Activated CD4-positive, alpha-beta T cell treated with anti-CD3 and anti-CD28 coated beads for 36 hours (primary cell): ENCODE results near the gene HOXA10. TPM values are rescaled to one million over a fixed set of nuclear protein-coding genes. Genes with fewer than 3 reads are reported as not detected.

ENCODE experiments used
- ATAC-seq: fragments of 200-7000 bp; cut with Tn5 transposase; one replicate; pipeline ENCODE4 v1.10.0; 2021; ENCODE audit warnings: mild to moderate bottlenecking, moderate library complexity
- CTCF ChIA-PET: fragments of 350-600 bp; sonication (Branson Sonifier 250); formaldehyde crosslinking; loops from one replicate; lab custom pipeline; 2021; ENCODE audit warnings: antibody characterized with exemption; lab: Charles Lee
- POLR2A ChIA-PET: fragments of 350-600 bp; sonication (Branson Sonifier 250); formaldehyde crosslinking; loops from one replicate; lab custom pipeline; 2021; ENCODE audit warnings: antibody characterized with exemption, inconsistent platforms; lab: Charles Lee
- DNase-seq: peaks from one replicate; pipeline ENCODE4 v3.0.0-alpha.2; 2020
- H3K27ac Mint-ChIP-seq: one replicate; pipeline ENCODE4 v1.8.0; 2021; ENCODE audit warnings: mixed read lengths
- H3K27me3 Mint-ChIP-seq: one replicate; pipeline ENCODE4 v1.8.0; 2021; ENCODE audit warnings: mixed read lengths
- H3K36me3 Mint-ChIP-seq: one replicate; pipeline ENCODE4 v1.8.0; 2021; ENCODE audit warnings: low read depth, mixed read lengths
- H3K4me1 Mint-ChIP-seq: one replicate; pipeline ENCODE4 v1.8.0; 2021; ENCODE audit warnings: mixed read lengths
- H3K4me3 Mint-ChIP-seq: one replicate; pipeline ENCODE4 v1.8.0; 2021; ENCODE audit warnings: mild to moderate bottlenecking, moderate library complexity, mixed read lengths
- H3K9me3 Mint-ChIP-seq: one replicate; pipeline ENCODE4 v1.8.0; 2021; ENCODE audit warnings: low read depth, mixed read lengths
- intact Hi-C, 2 experiments: fragments of 100-400 bp; cut with DNase I in 1 of 2; cut with micrococcal nuclease in 1 of 2; formaldehyde crosslinking; loops; one replicate each; pipeline versions ENCODE4 v1.14.2 to v1.15.1; 2022 to 2024; cut with DNase I, micrococcal nuclease
- total RNA-seq, 2 experiments: library from RNA; stranded (reverse); gene quantifications; one replicate each; pipeline ENCODE4 v1.2.3, GENCODE V29; 2021

The HOXA10 gene
- total RNA-seq, 2 experiments from 2014 or later = not detected

GRCh38 chr7:27159266-27160144, 14.6 kb downstream of the HOXA10 start:
- ATAC-seq = no peak
- intact Hi-C loops = loop anchor here (2.0 to 5.0 kb wide), 4 partner anchors 39 to 791 kb away; partner anchors contain the start of gene HOXA1 (in 1 of the 2)
- no peak for DNase-seq
- Mint-ChIP-seq H3K36me3 (no peaks in the 10 kb centered on the region), H3K27me3 (peaks cover 79% of the 10 kb centered on the region), H3K27ac (no peak overlapping the region), H3K4me1 (peaks cover 30% of the 10 kb centered on the region), H3K9me3 (no peaks in the 10 kb centered on the region), H3K4me3 (peak overlapping the region; percentile 4)
- POLR2A ChIA-PET = no interaction called here
- CTCF ChIA-PET = interaction anchor here (0.8 to 1.7 kb wide), 12 partner anchors 9 to 1308 kb away, joined by 3 to 6 read pairs (median 4); no protein-coding TSS in a partner anchor

- Mint-ChIP-seq H3K27me3 (peaks cover 78% of the 10 kb centered on the region), H3K9me3 (no peaks in the 10 kb centered on the region), H3K4me3 (peak overlapping the region; percentile 4), H3K36me3 (no peaks in the 10 kb centered on the region), H3K27ac (no peak overlapping the region), H3K4me1 (peaks cover 29% of the 10 kb centered on the region)
- no peak for ATAC-seq
- POLR2A ChIA-PET = no interaction called here
- intact Hi-C loops = loop anchor here (2.0 to 5.0 kb wide), 2 partner anchors 40 to 61 kb away; partner anchors contain the start of gene HOXA1 (in 1 of the 2)
- CTCF ChIA-PET = interaction anchor here (0.8 to 1.7 kb wide), 11 partner anchors 8 to 1307 kb away, joined by 3 to 6 read pairs (median 5); no protein-coding TSS in a partner anchor
- DNase-seq = no peak
These were observed 15.5 kb downstream of the HOXA10 start for GRCh38 chr7:27158436-27159265.

- CTCF ChIA-PET = interaction anchor here (1.2 kb wide), 1 partner anchor 26 kb away, joined by 3 read pairs; no protein-coding TSS in a partner anchor
- H3K27me3 Mint-ChIP-seq = peaks cover 78% of the 10 kb centered on the region
- intact Hi-C loops = loop anchor here (2.0 to 5.0 kb wide), 3 partner anchors 15 to 61 kb away; partner anchors contain the start of gene HOXA1 (in 1 of the 2)
- ATAC-seq = no peak
- H3K36me3 Mint-ChIP-seq = no peaks in the 10 kb centered on the region
- H3K4me3 Mint-ChIP-seq = no peak overlapping the region
- H3K27ac Mint-ChIP-seq = no peak overlapping the region
- peaks cover 29% of the 10 kb centered on the region for H3K4me1 Mint-ChIP-seq
- DNase-seq = no peak
- POLR2A ChIA-PET = no interaction called here
- H3K9me3 Mint-ChIP-seq = no peaks in the 10 kb centered on the region
These were observed 16.3 kb downstream of the HOXA10 start for GRCh38 chr7:27157702-27158431.

- no peak overlapping the region for H3K4me3 Mint-ChIP-seq
- ATAC-seq = no peak
- CTCF ChIA-PET = interaction anchor here (0.7 to 1.1 kb wide), 3 partner anchors 23 to 38 kb away, joined by 3 read pairs; no protein-coding TSS in a partner anchor
- H3K27me3 Mint-ChIP-seq = peaks cover 76% of the 10 kb centered on the region
- no peak for DNase-seq
- intact Hi-C loops = loop anchor here (1.0 to 5.0 kb wide), 3 partner anchors 8 to 60 kb away; partner anchors contain the start of genes HOXA1 (in 1 of the 2) and HOXA9 (in 1 of the 2)
- peaks cover 30% of the 10 kb centered on the region for H3K4me1 Mint-ChIP-seq
- H3K9me3 Mint-ChIP-seq = no peaks in the 10 kb centered on the region
- H3K36me3 Mint-ChIP-seq = no peaks in the 10 kb centered on the region
- H3K27ac Mint-ChIP-seq = no peak overlapping the region
- POLR2A ChIA-PET = no interaction called here
These were observed 17.0 kb downstream of the HOXA10 start for GRCh38 chr7:27156916-27157701.

GRCh38 chr7:27156508-27156898, 17.6 kb downstream of the HOXA10 start, which contains the start of gene HOXA7:
Gene HOXA7 (minus strand): TSS chr7:27156675. CDS start chr7:27156545, 130 bp downstream.
- intact Hi-C loops = loop anchor here (1.0 to 5.0 kb wide), 3 partner anchors 9 to 59 kb away; partner anchors contain the start of genes HOXA1 (in 1 of the 2) and HOXA9 (in 1 of the 2)
- CTCF ChIA-PET = interaction anchor here (0.7 to 1.1 kb wide), 3 partner anchors 24 to 38 kb away, joined by 3 read pairs; no protein-coding TSS in a partner anchor
- H3K27ac Mint-ChIP-seq = no peak within 1 kb of the TSS
- no peak for ATAC-seq
- peaks cover 36% of the 10 kb centered on the region for H3K4me1 Mint-ChIP-seq
- peak within 1 kb of the TSS; percentile 41 for H3K4me3 Mint-ChIP-seq
- DNase-seq = no peak
- peaks cover 79% of the 10 kb centered on the region for H3K27me3 Mint-ChIP-seq
- H3K36me3 Mint-ChIP-seq = no peaks in the 10 kb centered on the region
- POLR2A ChIA-PET = no interaction called here
- H3K9me3 Mint-ChIP-seq = no peaks in the 10 kb centered on the region

GRCh38 chr7:27155816-27156507, 18.2 kb downstream of the HOXA10 start:
- ChIA-PET POLR2A (no interaction called here), CTCF (interaction anchor here (0.8 to 1.1 kb wide), 3 partner anchors 26 to 786 kb away, joined by 3 to 4 read pairs (median 3); no protein-coding TSS in a partner anchor)
- Mint-ChIP-seq H3K27me3 (peaks cover 81% of the 10 kb centered on the region), H3K36me3 (no peaks in the 10 kb centered on the region), H3K4me1 (peaks cover 39% of the 10 kb centered on the region), H3K4me3 (peak overlapping the region; percentile 41), H3K27ac (no peak overlapping the region), H3K9me3 (no peaks in the 10 kb centered on the region)
- intact Hi-C loops = loop anchor here (1.0 to 5.0 kb wide), 4 partner anchors 9 to 59 kb away; partner anchors contain the start of genes HOXA1 (in 1 of the 2) and HOXA9 (in 1 of the 2)
- no peak for ATAC-seq
- no peak for DNase-seq

- H3K9me3 Mint-ChIP-seq = no peaks in the 10 kb centered on the region
- H3K27me3 Mint-ChIP-seq = peaks cover 84% of the 10 kb centered on the region
- POLR2A ChIA-PET = no interaction called here
- H3K36me3 Mint-ChIP-seq = no peaks in the 10 kb centered on the region
- DNase-seq = peak; percentile 69
- ATAC-seq = no peak
- CTCF ChIA-PET = interaction anchor here (0.6 to 1.5 kb wide), 4 partner anchors 57 to 1262 kb away, joined by 3 to 4 read pairs (median 4); no protein-coding TSS in a partner anchor
- intact Hi-C loops = loop anchor here (2.0 to 5.0 kb wide), 3 partner anchors 14 to 58 kb away; partner anchors contain the start of genes HOXA11 (in 2 of the 2) and HOXA1 (in 1 of the 2)
- no peak overlapping the region for H3K27ac Mint-ChIP-seq
- peak overlapping the region; percentile 30 for H3K4me3 Mint-ChIP-seq
- peaks cover 40% of the 10 kb centered on the region for H3K4me1 Mint-ChIP-seq
These were observed 19.0 kb downstream of the HOXA10 start for GRCh38 chr7:27154901-27155815.

- intact Hi-C loops = loop anchor here (2.0 to 5.0 kb wide), 2 partner anchors 14 to 33 kb away; partner anchors contain the start of gene HOXA11 (in 2 of the 2)
- POLR2A ChIA-PET = no interaction called here
- Mint-ChIP-seq H3K9me3 (no peaks in the 10 kb centered on the region), H3K4me1 (peaks cover 38% of the 10 kb centered on the region), H3K4me3 (no peak overlapping the region), H3K27me3 (peaks cover 82% of the 10 kb centered on the region), H3K36me3 (no peaks in the 10 kb centered on the region), H3K27ac (no peak overlapping the region)
- CTCF ChIA-PET = interaction anchor here (0.6 to 1.5 kb wide), 5 partner anchors 25 to 1262 kb away, joined by 3 to 5 read pairs (median 4); no protein-coding TSS in a partner anchor
- no peak for DNase-seq
- no peak for ATAC-seq
These were observed 19.8 kb downstream of the HOXA10 start for GRCh38 chr7:27154369-27154768.
